Tibial nerve (tissue), 4 donors: Measurements from ENCODE around the gene DNAJC5.

Experiments
- CTCF ChIP-seq, 5 experiments: fragments of 200-600 bp in 3 of 5; fragments of 450-650 bp in 2 of 5; sonication (generic) in 3 of 5; IDR thresholded peaks; one replicate each; pipeline ENCODE4 v1.5.1; 2016 to 2019; ENCODE audit warnings: antibody characterized with exemption in 5 of 5, mild to moderate bottlenecking in 3 of 5, moderate library complexity in 2 of 5
- EP300 ChIP-seq, 2 donors: sonication (generic); formaldehyde crosslinking; IDR thresholded peaks; one replicate each; pipeline ENCODE4 v1.6.1; 2017; ENCODE audit warnings: antibody characterized with exemption in 2 of 2, mild to moderate bottlenecking in 1 of 2

DNA sequence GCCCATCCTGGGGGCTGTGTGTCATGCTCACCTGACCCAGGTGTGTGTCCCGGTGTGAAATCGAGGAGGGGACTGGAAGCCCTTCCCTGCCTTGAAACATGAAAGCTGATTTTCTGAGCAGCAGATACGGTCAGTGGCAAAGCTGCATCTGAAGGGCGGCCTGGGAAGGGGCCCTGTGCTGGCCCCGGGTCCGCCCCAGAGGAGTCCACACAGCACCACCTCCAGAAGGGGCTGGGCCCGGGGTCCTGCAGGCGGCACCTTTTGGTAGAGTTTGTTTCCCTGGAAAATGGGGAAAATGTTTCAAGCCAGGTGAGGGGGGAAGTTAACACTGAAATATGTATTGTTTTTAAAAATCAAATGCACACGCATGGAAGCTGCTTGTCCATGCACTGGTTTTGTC, 40.5 kb downstream of the DNAJC5 start:
- TF ChIP-seq CTCF (IDR thresholded peaks at IDR 0.05) (no peak), EP300 (IDR thresholded peaks at IDR 0.05) (no peak)
